ENCODE measurements around the gene TMC7.
"Not testable (repeated sequence)": the region's sequence is repeated elsewhere in the genome, so short reads cannot be mapped to it uniquely, and the experiment has no call there.

Gene TMC7

DNA sequence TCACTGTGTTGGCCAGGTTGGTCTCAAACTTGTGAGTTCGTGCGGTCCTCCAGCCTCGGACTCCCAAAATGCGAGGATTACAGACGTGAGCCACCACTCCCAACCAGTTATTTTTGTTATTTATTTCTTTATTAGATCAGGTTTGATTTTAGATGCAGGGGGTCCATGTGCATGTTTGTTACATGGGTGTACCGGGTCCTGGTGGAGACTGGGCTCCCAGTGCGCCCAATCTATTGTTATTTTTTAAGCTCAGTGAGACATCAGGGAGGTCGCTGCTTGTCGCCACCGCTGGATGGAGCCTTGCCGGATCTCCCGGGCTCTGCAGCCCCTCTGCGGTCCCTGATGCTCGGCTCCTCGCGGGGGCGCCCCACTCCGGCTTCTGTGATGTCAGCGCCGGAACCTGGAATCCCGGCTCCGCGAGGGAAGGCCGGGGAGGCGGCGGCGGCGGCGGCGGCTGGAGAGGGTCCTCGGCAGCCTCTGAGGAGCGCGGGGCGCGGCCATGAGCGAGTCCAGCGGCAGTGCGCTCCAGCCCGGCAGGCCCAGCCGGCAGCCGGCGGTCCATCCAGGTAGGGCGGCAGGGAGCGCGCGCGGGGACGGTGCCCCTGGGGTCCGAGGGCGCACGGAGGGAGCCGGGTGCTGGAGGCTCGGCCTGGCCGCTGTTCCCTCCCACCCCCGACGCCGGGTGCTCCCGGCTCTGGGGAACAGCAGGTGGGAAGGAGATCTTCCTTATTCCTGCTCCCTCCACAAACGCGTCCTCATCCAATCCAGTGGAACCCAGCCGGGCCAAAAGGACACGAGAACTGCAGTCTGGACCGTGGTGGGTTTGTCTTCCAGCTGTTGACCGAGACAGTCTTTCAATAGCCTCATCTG is at the start of gene TMC7:
TMC7 (plus strand) TSS at position 370 of the 870 bp plus-strand sequence; CDS start at position 500, 130 bp downstream.
- DNase-seq = peak; percentile 87

DNA sequence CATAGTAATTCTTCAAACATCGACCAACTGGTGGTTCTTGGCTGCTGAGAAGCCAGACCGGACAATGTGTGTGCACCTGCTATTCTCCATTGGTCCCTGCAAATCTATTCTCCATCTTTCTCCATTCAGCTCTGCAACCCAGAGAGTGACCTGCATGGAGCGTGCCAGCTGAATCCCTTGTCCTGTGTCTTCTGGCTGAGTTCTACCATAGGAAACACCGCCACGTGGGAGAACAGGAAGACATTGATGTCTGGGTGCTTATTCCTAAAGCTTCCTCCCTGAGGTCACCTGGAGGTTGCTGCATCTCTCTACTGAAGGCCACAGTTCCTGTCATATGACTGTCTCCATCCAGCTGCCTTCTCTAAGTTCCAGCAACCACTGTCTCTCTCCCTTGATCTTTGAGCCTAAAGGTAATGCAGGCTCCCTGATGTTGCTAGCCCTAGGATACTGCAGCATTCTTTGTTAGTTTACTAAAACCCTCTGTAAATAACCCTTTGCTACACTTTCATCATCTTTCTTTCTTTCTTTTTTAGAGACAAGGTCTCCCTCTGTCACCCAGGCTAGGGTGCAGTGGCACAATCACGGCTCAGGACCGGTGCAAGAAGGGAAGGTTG is 46.9 kb upstream of the TMC7 start:
- DNase-seq = no peak

DNA sequence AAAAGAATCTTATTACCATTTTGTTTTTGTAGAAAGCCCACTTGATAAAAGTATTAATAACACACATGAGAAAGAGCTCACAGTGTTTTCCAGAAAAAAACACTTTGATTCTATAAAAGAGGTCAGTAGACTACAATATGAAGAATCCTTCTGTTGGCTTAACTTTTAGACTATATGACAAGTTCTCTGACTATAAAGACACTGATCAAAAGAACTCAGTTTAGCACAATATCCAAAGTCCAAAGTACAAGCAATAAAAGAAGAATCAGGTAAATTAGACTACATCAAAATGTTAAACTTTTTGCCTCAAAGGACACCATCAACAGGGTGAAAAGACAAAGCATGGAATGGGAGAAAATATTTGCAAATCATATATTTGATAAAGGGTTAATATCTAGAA is 46.3 kb upstream of the TMC7 start:
- DNase-seq = no peak

DNA sequence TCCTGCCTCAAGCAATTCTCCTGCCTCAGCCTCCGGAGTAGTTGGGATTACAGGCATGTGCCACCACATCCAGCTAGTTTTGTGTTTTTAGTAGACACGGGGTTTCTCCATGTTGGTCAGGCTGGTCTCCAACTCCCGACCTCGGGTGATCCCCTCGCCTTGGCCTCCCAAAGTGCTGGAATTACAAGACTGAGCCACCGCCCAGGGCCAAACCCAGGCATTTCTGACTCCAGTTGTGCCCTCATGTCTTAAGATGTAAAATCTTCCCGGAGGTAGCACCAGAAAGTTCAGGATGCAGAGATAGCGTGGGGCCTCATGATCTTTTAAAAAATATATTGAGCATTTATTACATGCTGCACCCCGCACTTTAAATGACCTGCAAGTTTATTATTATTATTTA is 44.7 kb upstream of the TMC7 start:
- no peak for DNase-seq

DNA sequence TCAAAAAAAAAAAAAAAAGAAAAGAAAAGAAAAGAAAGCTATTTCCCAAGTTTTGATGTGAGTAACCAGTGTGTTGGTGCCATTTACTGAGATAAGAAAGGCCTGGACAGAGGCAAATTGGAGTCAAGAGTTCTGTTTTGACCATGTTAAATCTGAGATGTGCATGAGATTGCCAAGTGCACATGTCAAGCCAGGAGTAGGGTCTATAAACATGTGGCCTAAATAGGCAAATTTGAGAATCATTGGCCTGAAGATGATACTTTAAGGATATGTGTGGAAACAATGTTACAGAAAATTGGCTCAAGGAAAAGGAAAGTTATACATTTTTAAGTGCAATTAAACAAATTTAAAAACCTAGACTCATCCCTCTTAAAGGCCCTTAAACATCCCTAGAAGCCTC is 42.3 kb upstream of the TMC7 start:
- no peak for DNase-seq

DNA sequence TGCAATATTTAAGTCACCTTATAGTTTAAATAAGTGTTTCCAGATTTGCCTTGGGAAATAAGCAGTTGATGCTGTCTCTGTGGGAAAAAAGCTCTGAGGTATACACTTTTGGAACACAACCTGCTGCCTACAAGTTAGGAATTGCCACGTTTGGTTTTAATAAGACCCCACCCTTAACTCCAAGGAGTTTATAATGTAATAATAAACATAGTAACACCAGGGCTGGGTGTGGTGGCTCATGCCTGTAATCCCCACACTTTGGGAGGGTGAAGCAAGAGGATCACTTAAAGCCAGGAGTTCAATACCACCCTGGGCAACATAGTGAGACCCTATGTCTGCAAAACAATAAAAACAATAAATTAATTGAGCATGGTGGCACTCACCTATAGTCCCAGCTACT is 41.7 kb upstream of the TMC7 start:
- no peak for DNase-seq

DNA sequence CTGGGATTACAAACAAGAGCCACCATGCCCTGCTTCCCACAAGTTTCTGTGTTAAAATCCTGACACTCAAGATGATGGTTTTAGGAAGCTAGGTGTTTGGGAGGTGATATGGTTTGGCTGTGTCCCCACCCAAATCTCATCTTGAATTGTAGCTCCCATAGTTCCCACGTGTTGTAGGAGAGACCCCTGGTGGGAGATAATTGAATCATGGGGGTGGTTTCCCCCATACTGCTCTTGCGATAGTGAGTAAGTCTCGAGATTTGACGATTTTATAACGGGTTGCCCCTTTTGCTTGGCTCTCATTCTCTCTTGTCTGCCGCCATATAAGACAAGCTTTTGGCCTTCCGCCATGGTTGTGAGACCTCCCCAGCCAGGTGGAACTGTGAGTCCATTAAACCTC is 40.3 kb upstream of the TMC7 start:
- no peak for DNase-seq

DNA sequence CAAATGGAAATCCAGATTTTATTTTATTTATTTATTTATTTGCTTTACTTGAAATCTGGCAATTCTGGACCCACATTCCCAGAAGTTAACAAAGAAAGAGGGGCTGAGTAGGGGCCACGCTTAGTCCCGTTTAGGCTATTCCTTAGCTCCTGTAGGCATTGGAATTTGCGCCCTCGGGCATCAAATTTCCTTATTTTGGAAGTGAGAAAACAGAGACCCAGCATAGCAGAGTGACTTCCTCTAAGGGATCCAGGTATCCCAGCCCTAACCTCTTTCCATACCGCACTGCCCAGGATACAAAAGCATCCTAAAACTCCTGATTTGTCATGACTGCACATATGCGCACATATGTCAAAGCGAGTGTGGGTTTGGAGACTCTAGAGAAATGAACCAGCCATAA is 38.5 kb upstream of the TMC7 start:
- no peak for DNase-seq

DNA sequence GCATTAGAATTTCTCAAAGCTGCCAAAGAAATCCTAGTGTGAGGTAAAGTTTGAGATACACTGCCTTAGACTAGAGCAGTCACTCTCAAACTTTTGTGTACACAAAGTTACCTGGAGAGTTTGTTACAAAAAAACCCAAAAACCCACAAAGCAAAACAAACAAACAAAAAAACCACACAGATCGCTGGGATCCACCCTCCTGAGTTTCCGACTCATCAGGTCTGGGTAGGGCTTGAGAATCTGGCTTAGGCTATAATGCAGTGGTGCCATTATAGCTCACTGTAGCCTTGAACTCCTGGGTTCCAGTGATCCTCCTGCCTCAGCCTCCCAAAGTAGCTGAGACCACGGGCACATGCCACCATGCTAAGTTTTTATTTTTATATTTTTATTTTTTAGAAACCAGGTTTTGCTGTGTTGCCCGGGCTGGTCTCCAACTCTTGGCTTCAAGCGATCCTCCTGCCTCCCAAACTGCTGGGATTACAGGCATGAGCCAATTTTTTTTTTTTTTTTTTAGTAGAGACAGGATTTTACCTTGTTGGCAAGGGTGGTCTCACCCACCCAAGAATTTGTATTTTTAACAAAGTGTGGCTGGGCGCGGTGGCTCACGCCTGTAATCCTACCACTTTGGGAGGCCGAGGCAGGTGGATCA is 35.2 kb upstream of the TMC7 start:
- DNase-seq = peak; percentile 32

DNA sequence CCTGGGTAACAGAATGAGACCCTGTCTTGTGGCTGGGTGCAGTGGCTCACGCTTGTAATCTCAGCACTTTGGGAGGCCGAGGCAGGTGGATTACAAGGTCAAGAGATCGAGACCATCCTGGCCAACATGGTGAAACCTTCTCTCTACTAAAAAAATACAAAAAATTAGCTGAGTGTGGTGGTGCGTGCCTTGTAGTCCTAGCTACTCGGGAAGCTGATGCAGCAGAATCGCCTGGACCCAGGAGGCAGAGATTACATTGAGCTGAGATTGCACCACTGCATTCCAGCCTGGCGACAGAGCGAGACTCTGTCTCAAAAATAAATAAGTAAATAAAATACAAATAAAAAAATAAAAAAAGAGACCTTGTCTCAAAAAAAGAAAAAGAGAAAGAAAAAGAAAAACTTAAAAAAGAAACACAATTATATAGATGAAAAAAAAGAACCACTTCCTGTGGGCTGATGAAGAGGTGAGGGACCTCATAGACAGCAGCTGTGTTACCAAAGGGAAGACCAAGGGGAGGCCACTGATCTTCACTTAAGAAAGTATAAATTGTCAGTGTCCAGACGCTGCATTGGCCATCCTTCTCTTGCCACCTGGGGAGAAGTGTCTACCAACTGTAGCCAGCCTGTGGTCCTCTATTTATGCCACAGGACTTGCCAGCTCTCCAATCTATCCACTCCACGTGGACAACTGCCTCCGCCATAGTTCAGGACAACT is 33.1 kb upstream of the TMC7 start:
- DNase-seq = no peak

DNA sequence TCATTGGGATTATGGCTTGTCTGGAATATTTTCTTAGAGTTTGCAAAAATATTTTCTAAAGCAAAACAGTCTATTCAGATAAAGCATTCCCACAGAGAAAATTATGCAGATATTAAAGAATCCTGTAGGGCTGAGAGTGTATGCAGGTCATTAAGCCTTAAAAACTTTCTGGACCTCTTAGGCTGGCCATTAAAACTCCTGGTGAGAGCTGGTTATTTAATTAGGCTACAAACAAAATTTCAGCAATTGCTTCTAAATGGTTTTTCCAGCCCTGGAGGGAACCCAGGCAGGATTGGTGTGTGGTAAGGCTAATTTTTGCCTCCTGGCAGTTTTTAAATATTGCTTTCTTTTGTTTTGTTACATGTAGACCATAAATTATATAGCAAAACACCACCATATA is 30.2 kb upstream of the TMC7 start:
- DNase-seq = no peak

DNA sequence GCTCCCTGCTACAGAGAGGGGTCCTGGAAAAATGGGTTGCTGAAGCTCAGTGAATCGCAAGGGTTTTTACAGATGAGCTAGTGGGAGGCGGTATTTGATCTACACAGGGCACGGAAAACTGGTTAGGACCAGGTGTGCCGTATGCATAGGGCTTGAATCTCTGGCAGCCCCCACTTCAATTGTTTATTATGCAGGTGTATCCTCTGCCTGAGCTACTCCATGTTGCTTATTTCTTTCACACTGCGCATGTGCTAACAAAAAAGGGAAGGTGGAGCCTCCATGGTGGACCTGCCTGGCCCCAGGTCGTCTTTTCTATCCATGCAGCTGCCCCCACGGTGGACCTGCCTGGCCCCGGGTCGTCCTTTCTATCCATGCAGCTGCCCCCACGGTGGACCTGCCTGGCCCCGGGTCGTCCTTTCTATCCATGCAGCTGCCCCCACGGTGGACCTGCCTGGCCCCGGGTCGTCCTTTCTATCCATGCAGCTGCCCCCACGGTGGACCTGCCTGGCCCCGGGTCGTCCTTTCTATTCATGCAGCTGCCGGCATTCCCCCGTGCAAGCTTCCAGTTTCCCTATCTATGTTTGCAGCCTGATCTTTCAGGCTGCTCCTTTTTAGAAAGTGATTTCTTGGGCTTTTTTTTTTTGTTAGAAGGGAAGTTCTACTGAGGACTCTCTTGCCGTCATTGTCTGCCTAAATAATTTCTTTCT is 27.7 kb upstream of the TMC7 start:
- DNase-seq = not testable (repeated sequence)

DNA sequence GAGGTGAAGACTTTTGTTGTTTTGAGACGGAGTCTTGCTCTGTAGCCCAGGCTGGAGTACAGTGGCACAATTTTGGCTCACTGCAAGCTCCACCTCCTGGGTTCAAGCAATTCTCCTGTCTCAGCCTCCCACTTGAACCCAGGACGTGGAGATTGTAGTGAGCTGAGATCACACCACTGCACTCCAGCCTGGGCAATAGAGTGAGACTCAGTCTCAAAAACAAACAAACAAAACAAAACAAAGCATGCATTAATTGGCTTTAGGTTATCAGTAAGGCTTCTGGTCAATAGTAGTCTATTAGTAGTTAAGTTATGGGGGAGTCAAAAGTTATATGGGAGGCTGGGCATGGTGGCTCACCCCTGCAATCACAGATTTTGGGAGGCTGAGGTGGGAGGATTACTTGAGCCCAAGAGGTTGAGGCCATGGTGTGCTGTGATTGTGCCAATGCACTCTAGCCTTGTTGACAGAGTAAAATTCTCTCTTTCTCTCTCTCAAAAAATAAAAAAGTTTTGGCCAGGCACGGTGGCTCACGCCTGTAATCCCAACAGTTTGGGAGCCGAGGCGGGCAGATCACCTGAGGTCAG is 27.0 kb upstream of the TMC7 start:
- not testable (repeated sequence) for DNase-seq

DNA sequence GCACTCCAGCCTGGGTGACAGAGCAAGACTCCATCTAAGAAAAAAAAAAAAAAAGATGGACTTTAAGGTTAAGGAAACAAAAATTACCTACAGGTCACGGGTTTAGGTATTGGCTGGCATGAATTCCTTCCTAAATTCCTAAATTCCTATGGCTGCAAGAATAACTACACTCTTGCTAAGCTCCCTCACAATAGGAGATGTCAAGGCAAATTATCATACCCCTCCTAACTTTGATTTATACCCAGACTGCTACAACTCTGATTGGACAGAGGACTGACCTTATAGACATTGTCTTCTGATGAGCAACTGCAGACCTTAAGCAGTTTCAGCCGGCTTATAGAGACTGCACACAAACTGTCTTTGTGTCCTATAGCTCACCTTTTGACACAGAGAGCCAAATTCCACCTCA is 25.1 kb upstream of the TMC7 start:
- no peak for DNase-seq

DNA sequence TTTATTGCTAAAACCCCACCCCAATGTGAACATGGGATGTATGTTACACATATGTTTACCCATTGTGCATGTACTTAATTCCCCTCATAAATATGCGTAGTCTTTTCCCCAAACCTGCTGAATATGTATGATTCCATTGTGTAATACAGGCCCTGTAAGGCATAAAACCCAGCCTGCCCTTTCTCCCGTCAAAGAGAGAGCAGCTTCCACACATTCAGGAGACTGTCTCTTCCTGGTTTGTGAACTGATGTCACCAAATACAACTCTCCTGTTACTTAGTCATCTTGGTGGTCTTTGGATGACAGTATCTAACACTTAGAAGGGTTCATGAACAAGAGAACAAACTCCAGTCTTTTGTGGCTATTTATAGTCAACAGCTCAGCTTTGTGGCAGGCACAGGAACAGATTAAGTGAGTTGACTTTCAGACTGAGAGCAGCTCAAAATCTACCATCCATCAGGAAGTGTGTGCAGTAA is 24.7 kb upstream of the TMC7 start:
- no peak for DNase-seq

DNA sequence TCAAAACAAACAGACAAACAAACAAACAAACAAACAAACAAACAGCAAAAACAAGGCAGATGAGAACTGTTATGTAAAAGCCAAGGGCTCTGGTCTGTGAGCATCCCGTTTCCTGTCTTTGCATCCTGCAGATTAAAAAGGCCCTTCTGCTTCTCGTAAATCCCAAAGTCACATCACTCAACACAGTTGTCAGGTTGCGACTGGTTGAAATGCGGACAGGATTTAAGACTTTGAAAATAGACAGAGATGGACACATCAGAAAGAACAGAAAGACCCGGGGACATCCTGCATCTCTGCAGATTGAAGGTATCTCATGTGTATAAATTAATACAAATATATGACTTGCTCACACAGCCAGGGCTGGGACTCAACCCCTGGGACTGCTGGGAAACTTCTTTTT is 18.2 kb upstream of the TMC7 start:
- no peak for DNase-seq

DNA sequence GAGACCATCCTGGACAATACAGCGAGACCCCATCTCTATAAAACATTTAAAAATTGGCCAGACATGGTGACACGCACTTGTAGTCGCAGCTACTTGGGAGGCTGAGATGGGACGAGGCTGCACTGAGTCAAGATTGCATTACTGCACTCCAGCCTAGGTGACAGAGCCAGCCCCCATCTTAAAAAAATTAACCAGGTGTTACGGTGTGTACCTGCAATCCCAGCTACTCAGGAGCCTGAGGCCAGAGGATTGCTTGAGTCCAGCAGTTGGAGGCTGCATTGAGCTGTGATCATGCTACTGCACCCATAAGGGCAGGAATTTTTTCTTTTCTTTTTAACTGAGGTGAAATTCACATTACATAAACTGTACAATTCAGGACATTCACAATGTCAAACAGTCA is 16.9 kb upstream of the TMC7 start:
- DNase-seq = no peak

DNA sequence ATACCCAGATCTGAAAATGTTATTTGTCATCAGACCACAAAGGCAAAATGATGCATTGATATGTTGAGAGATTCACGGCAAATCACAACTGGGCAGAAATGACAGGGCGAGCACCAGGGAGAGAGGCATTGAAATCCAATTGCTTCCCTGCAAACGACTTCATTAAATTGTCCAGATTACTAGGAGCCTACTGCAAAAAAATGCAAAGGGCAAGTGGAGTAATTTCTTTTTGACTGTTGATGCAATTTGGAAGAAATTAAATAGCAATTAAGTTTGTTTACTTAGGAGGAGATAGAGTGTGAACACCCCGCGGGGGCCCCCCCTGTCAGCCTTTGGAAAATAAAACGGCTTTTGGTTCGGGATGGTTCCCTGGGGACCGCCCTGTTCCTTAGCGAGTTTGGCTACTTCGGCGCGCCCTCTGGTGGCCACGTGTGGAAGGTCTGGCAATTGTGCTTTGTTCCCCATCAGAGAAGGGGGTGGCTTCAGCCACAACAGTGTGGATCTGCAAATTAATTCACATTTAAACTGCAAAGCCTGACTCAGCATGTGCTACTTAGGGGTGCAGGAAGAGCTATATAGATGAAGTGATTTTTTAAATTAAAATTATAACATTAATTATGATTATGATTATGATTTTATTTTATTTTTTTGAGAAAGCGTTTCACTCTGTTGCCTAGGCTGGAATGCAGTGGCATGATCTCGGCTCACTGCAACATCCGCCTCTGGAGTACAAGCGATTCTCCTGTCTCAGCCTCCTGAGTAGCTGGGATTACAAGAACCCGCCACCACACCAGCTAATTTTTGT is 14.5 kb upstream of the TMC7 start:
- peak; percentile 84 for DNase-seq

DNA sequence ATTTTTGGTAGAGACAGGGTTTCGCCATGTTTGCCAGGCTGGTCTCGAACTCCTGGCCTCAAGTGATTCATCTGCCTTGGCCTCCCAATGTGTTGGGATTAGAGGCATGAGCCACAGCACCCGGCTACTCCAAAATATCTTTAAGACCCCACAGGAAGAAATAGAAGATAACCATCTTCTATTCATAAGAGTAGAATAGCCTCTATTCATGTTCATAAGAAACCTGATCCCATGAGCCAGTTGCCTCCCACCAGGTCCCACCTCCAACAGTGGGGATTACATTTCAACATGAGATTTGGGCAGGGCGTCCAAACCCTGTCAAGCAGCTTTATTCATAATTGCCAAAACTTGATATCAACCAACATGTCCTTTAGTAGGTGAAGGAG is 13.9 kb upstream of the TMC7 start:
- peak; percentile 29 for DNase-seq

DNA sequence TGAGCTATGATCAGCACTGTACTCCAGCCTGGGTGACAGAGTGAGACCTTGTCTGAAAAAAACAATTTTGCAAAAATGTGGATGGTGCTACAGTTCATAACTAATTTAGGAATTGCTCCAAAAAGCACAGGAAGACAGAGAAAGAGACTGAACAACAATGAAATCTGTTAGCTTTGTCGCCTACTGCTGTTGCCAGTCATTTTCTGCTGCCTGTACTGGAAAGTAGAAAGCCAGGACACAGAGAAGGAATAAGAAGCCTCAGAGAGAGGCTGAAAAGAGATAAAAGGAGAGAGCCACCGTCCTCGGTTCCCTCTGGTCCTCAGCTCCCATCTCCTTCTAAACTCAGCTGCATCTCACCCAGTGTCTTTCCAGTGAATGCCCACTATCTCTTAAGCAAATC is 8.6 kb upstream of the TMC7 start:
- no peak for DNase-seq

DNA sequence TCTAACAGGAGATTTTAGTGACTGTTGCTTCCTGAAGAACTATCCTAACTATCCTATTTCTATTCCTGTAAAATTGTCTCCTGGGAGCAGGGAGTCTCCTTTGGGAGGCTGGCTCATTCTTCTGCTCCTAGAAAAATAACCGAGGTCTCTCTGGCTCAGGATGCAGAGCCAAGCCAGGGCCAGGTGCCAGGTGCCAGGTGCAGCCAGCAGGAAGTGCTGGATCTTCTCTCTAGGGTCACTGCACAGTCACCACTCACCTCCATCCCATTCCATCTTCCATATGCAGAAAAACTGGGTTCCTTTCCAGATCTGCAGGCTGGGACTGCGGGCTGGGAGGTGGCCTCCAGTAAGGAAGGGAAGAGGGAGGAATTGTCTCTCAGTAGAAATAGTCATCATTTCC is 3.8 kb upstream of the TMC7 start:
- peak; percentile 80 for DNase-seq

Measured in NCI-H2171 treated with DMSO at 0.1 percent for 48 hours (cell line).